B cell (primary cell): ENCODE measurements around the gene ILDR2.

Experiments used
- EZH2 ChIP-seq: IDR thresholded peaks from 2 replicates; pipeline ENCODE4 v1.6.1; 2012; ENCODE audit warnings: borderline replicate concordance, low read depth, mild to moderate bottlenecking, moderate library complexity, low read length; ENCODE audit not compliant: insufficient read depth, poor library complexity, severe bottlenecking
- TF ChIP-seq, protein P1 (sequence below): fragments of 200-600 bp; IDR thresholded peaks from one replicate; pipeline ENCODE4 v1.8.0; 2022; ENCODE audit warnings: antibody characterized with exemption, mild to moderate bottlenecking

DNA sequence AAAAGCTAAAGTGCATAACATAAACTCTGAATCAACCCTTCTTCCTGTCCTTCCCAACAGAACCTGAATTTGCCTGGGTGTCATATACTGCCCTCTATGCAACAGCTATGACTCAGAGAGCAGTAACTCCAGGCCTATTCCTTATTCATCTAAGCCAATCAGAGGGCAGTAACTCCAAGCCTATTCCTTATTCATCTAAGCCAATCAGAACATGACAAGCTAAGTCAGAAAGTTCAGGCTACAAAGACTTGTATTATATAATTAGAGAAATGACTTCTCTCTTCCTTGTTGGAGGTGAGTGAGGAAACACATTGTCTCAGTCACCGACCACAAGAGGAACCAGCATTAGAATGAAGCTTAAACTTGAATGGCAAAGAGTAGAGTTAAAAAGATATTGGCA lies 73.1 kb downstream of the ILDR2 start:
- TF ChIP-seq, protein P1, sequence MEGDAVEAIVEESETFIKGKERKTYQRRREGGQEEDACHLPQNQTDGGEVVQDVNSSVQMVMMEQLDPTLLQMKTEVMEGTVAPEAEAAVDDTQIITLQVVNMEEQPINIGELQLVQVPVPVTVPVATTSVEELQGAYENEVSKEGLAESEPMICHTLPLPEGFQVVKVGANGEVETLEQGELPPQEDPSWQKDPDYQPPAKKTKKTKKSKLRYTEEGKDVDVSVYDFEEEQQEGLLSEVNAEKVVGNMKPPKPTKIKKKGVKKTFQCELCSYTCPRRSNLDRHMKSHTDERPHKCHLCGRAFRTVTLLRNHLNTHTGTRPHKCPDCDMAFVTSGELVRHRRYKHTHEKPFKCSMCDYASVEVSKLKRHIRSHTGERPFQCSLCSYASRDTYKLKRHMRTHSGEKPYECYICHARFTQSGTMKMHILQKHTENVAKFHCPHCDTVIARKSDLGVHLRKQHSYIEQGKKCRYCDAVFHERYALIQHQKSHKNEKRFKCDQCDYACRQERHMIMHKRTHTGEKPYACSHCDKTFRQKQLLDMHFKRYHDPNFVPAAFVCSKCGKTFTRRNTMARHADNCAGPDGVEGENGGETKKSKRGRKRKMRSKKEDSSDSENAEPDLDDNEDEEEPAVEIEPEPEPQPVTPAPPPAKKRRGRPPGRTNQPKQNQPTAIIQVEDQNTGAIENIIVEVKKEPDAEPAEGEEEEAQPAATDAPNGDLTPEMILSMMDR = no peak
- no peak for TF ChIP-seq EZH2
